GM12878 (cell line): Measurements from ENCODE around the gene IQSEC2. TPM values are rescaled to one million over a fixed set of nuclear protein-coding genes. Genes with fewer than 3 reads are reported as not detected.

Experiments
- ATAC-seq: fragments of 200-7000 bp; cut with Tn5 transposase; 3 replicates; pipeline ENCODE4 v1.9.1; 2020; ENCODE audit warnings: mild to moderate bottlenecking, moderate library complexity
- BruUV-seq: library from RNA; stranded (reverse); fragments of 400-500 nt; replicated peaks from 2 replicates; lab custom pipeline; 2021; lab: Mats Ljungman, UMichigan
- CTCF ChIA-PET: fragments of 300-600 bp; sonication (Branson Sonifier 250); formaldehyde crosslinking; extraction: SDS; loops from one replicate; lab custom pipeline; 2021; ENCODE audit warnings: inconsistent platforms; lab: Yijun Ruan, JAX
- POLR2A ChIA-PET: fragments of 350-600 bp; formaldehyde crosslinking; extraction: SDS; loops from one replicate; lab custom pipeline; 2021; ENCODE audit warnings: inconsistent platforms; lab: Charles Lee
- RAD21 ChIA-PET: fragments of 300-600 bp; sonication (Branson Sonifier 250); formaldehyde crosslinking; loops from one replicate; lab custom pipeline; 2023; ENCODE audit warnings: antibody characterized with exemption; ENCODE audit not compliant: unreplicated experiment; lab: Charles Lee
- SMC1A ChIA-PET: fragments of 300-600 bp; sonication (Branson Sonifier 250); formaldehyde crosslinking; loops from one replicate; lab custom pipeline; 2023; ENCODE audit not compliant: unreplicated experiment, uncharacterized antibody; lab: Charles Lee
- DNase-seq: peaks from one replicate; pipeline ENCODE4 v3.0.0-alpha.2; 2011; ENCODE audit warnings: low read depth, low spot score
- FAIRE-seq: peaks from 3 replicates; lab custom pipeline; 2011; peaks lifted over from hg19 to GRCh38; lab: Jason Lieb, UNC
- H2AFZ ChIP-seq: 2 replicates; pipeline ENCODE4 v1.6.0; 2011; ENCODE audit warnings: low read depth, low read length, control low read depth; ENCODE audit not compliant: control insufficient read depth
- H3K27ac ChIP-seq: 2 replicates; pipeline ENCODE4 v1.5.1; 2011; ENCODE audit warnings: control low read depth; ENCODE audit not compliant: control insufficient read depth, insufficient read depth
- H3K27me3 ChIP-seq, 2 experiments: replicated peaks in 1 of 2; 2 replicates each; pipeline versions ENCODE4 v1.6.0 to v1.6.1; 2011; ENCODE audit warnings: low read length in 1 of 2; ENCODE audit not compliant: control insufficient read depth in 2 of 2, insufficient read depth in 2 of 2
- H3K36me3 ChIP-seq, 2 experiments: 2 replicates each; pipeline ENCODE4 v1.5.1; 2011; ENCODE audit warnings: low read length in 1 of 2; ENCODE audit not compliant: control insufficient read depth in 2 of 2, insufficient read depth in 2 of 2
- H3K4me1 ChIP-seq: 2 replicates; pipeline ENCODE4 v1.6.1; 2011; ENCODE audit warnings: mild to moderate bottlenecking, low read length, moderate library complexity, mixed read lengths; ENCODE audit not compliant: control insufficient read depth, insufficient read depth
- H3K4me2 ChIP-seq: 2 replicates; pipeline ENCODE4 v1.6.0; 2011; ENCODE audit warnings: control low read depth; ENCODE audit not compliant: control insufficient read depth, insufficient read depth
- H3K4me3 ChIP-seq: fragments of 200-600 bp; sonication (generic); 2 replicates; pipeline ENCODE4 v1.5.1; 2016
- H3K79me2 ChIP-seq: 2 replicates; pipeline ENCODE4 v1.6.0; 2011; ENCODE audit warnings: low read length; ENCODE audit not compliant: control insufficient read depth, insufficient read depth
- H3K9ac ChIP-seq: 2 replicates; pipeline ENCODE4 v1.8.0; 2011; ENCODE audit warnings: low read length, control low read depth, mixed read lengths; ENCODE audit not compliant: control insufficient read depth, insufficient read depth
- H3K9me3 ChIP-seq: replicated peaks from 3 replicates; pipeline ENCODE4 v1.5.1; 2011; ENCODE audit warnings: mild to moderate bottlenecking, low read length; ENCODE audit not compliant: control insufficient read depth, insufficient read depth
- H4K20me1 ChIP-seq: 2 replicates; pipeline ENCODE4 v1.6.0; 2011; ENCODE audit not compliant: control insufficient read depth, insufficient read depth
- E2F4 ChIP-seq: IDR thresholded peaks from 2 replicates; pipeline ENCODE4 v1.6.1; 2012; ENCODE audit warnings: low read depth, low read length, improper control_type of control experiment
- EGR1 ChIP-seq, 2 experiments: IDR thresholded peaks; 1 replicate in 1 of 2; 2 replicates in 1 of 2; pipeline ENCODE4 v1.6.1; 2011 to 2012; ENCODE audit warnings: low read depth in 2 of 2, low read length in 2 of 2, borderline replicate concordance in 1 of 2, mild to moderate bottlenecking in 1 of 2, moderate library complexity in 1 of 2
- JUNB ChIP-seq: IDR thresholded peaks from 2 replicates; pipeline ENCODE4 v1.6.1; 2016; ENCODE audit warnings: antibody characterized with exemption, mild to moderate bottlenecking
- MXI1 ChIP-seq: fragments of 150-350 bp; IDR thresholded peaks from 2 replicates; pipeline ENCODE4 v1.6.1; 2011; ENCODE audit warnings: low read depth, mild to moderate bottlenecking, inconsistent platforms, low read length, improper control_type of control experiment
- NFYB ChIP-seq: IDR thresholded peaks from 2 replicates; pipeline ENCODE4 v1.6.1; 2011; ENCODE audit warnings: low read depth, mild to moderate bottlenecking, low read length, improper control_type of control experiment, moderate library complexity; ENCODE audit not compliant: insufficient read depth
- POLR2AphosphoS5 ChIP-seq: IDR thresholded peaks from 2 replicates; pipeline ENCODE4 v1.6.1; 2011; ENCODE audit warnings: mild to moderate bottlenecking, low read length, inconsistent platforms
- SPI1 ChIP-seq: IDR thresholded peaks from 2 replicates; pipeline ENCODE4 v1.6.1; 2011; ENCODE audit warnings: low read depth, mild to moderate bottlenecking, low read length, moderate library complexity, borderline replicate concordance; ENCODE audit not compliant: insufficient read depth
- STAT1 ChIP-seq: fragments of 450-650 bp; conservative IDR thresholded peaks from 2 replicates; pipeline ENCODE4 v1.6.1; 2014; ENCODE audit warnings: antibody characterized with exemption, mild to moderate bottlenecking
- TCF12 ChIP-seq: IDR thresholded peaks from 2 replicates; pipeline ENCODE4 v1.6.1; 2011; ENCODE audit warnings: low read depth, mild to moderate bottlenecking, low read length
- ZBTB4 ChIP-seq: fragments of 450-650 bp; formaldehyde crosslinking; IDR thresholded peaks from 2 replicates; pipeline ENCODE4 v1.4.0; 2022; ENCODE audit warnings: mild to moderate bottlenecking, moderate library complexity
- ZNF217 ChIP-seq: fragments of 450-650 bp; IDR thresholded peaks from 2 replicates; pipeline ENCODE4 v1.6.1; 2017; ENCODE audit warnings: antibody characterized with exemption, mild to moderate bottlenecking
- WGBS: methylation state at CpG from one replicate; pipeline ENCODE4 v1.1.6; 2016; ENCODE audit warnings: low lambda C conversion rate; ENCODE audit not compliant: insufficient replicate concordance, insufficient coverage; ENCODE audit errors: missing lambda C conversion rate; 5-methylcytosine and 5-hydroxymethylcytosine counted together
- in situ Hi-C: fragments of 300-500 bp; cut with MboI; formaldehyde crosslinking; loops from 9 replicates; pipeline ENCODE4 v1.14.3; 2018; ENCODE audit warnings: mixed read lengths
- intact Hi-C: fragments of 100-400 bp; cut with micrococcal nuclease; formaldehyde crosslinking; loops from one replicate; pipeline ENCODE4 v1.14.2; 2022; ENCODE audit not compliant: unreplicated experiment
- polyA plus RNA-seq, 11 experiments: library from polyadenylated mRNA; depleted of rRNA in 4 of 11; unstranded in 6 of 11; stranded (reverse) in 5 of 11; fragments of >200 nt; fragmentation: Nextera tagmentation in 4 of 11; fragmentation: Illumina TruSeq in 1 of 11; extraction: Ambion mirVana in 4 of 11; extraction: Trizol in 1 of 11; gene quantifications; 1 replicate in 1 of 11; 2 replicates in 10 of 11; pipeline versions ENCODE4 v1.2.1 to v1.2.3, GENCODE V29; 2011 to 2016; ENCODE audit warnings: inconsistent platforms in 2 of 11, missing spikeins in 2 of 11, low read depth in 1 of 11
- total RNA-seq, 4 experiments: library from RNA; depleted of rRNA in 3 of 4; stranded (reverse); fragments of >200 nt in 3 of 4; fragmentation: Illumina TruSeq in 1 of 4; extraction: Trizol in 1 of 4; gene quantifications; 2 replicates each; pipeline versions ENCODE4 v1.2.1 to v1.2.3, GENCODE V29; 2013 to 2021

Gene IQSEC2
- total and polyA plus RNA-seq, 10 of the 15 experiments (the other 5 are each of a cell fraction or from before 2014, with no cell fraction given) = 0.01 to 0.23 (median 0.04) TPM; not detected in 3

GRCh38 chrX:53330331-53330730 is 48.9 kb upstream of the IQSEC2 start (continued):
- no peak for TF ChIP-seq ZBTB4 (CRISPR knock-in tag)
- TF ChIP-seq E2F4 = no peak
- TF ChIP-seq JUNB = no peak
- no peak for TF ChIP-seq STAT1
- TF ChIP-seq TCF12 = no peak
- no peak for TF ChIP-seq POLR2AphosphoS5
- no peak for TF ChIP-seq MXI1
- no peak for TF ChIP-seq EGR1 (IDR thresholded peaks at IDR 0.05; ENCODE audit: borderline replicate concordance in 1 of 2, low read depth in 2 of 2, low read length in 2 of 2)
- TF ChIP-seq ZNF217 = no peak

GRCh38 chrX:53324803-53325202 is 43.4 kb upstream of the IQSEC2 start:
- Histone ChIP-seq H3K27ac (no peak overlapping the region), H2AFZ (no peak overlapping the region), H3K36me3 (no peaks in the 10 kb centered on the region), H3K4me1 (no peaks in the 10 kb centered on the region), H3K9me3 (no peaks in the 10 kb centered on the region; the same call in 2 of the 3 replicates), H3K4me3 (no peak overlapping the region), H3K4me2 (no peak overlapping the region), H4K20me1 (no peaks in the 10 kb centered on the region), H3K27me3 (peaks cover 12 to 13% of the 10 kb centered on the region in 2 experiments), H3K9ac (no peak overlapping the region), H3K79me2 (no peaks in the 10 kb centered on the region)
- 46% methylated on average over 1 of the region's 1 CpG for WGBS
- ChIA-PET CTCF (no interaction called here), SMC1A (no interaction called here), POLR2A (no interaction called here), RAD21 (no interaction called here)
- no peak for FAIRE-seq
- no TSS peak for BruUV-seq
- intact Hi-C loops = no loop called here
- DNase-seq = no peak
- in situ Hi-C loops = no loop called here
- peak; percentile 34; the same call in 1 of the 3 replicates for ATAC-seq
- TF ChIP-seq NFYB = no peak
- TF ChIP-seq SPI1 = 0 out of 2 replicates have a peak, but pooled peaks have one; percentile 9
